NT2/D1 (cell line): ENCODE measurements around the gene ITGB6.

Experiments used
- YY1 ChIP-seq: IDR thresholded peaks from 2 replicates; pipeline ENCODE4 v1.6.1; 2011; ENCODE audit not compliant: insufficient read length, insufficient read depth
- ZNF274 ChIP-seq: IDR thresholded peaks from 2 replicates; pipeline ENCODE4 v1.6.1; 2011; ENCODE audit warnings: mild to moderate bottlenecking, low read depth, low read length

GRCh38 chr2:160206436-160206835 lies 6.4 kb upstream of the ITGB6 start:
- TF ChIP-seq YY1 (no peak), ZNF274 (no peak)
